DMS114 treated with DMSO at 0.1 percent for 48 hours (cell line): ENCODE measurements around the gene ATF1.

ENCODE experiments used
- DNase-seq: peaks from one replicate; lab custom pipeline; 2025; ENCODE audit not compliant: unreplicated experiment; lab: John Stamatoyannopoulos, UW

ATF1 gene

DNA sequence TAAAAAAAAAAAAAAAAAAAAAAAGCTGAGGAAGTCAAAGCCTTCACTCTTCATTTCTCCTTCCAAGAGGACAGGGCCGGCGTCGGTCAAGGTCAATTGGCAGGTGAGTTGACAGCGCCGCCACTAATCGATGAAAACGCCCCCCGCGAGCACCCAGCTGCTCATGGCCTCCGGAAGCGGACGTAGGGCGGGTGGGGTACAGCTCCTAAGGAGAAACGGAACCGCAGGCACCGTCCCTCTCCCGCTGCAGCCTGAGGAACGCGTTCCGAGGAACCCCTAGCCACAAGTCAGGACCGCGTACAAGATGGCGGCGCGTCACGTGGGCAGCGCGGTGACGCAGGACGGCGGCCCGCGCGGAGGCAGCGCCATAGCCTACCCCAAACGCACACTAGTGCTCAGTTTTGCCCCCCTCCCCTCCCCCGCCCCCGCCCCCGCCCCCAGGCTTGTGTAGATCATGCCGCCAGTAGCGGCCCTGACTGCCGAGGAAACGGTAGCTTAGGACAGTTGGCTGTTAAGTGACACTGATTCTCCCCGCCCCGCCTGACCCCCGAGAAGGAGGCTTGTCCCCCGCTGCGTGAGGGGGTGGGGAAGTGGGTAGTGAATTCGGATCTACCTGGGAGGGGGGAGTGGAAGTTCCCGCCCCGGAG lies at the start of gene ATF1:
Gene ATF1 (plus strand): TSS at position 463 of the 647 bp plus-strand sequence. CDS start 16,045 bp downstream, outside the sequence.
- peak; percentile 88 for DNase-seq

DNA sequence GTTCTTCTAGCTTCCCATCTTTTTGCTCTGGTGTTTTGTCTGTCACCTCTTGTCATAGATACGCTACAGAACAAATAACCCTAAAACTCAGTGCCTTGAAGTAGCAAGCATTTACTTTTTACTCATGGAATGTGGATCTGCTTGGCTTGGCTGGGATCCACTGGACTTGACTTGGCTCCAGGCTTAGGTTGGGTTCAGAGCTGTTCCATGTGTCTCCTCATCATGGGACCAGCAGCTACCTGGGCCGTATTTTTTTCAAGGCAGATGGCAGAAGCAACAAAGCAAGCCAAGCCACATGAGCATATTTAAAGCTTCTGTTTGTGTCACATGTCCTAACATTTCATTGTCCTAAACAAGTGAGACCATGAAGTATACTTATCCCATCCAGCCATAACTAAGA lies 48.7 kb upstream of the ATF1 start:
- no peak for DNase-seq

DNA sequence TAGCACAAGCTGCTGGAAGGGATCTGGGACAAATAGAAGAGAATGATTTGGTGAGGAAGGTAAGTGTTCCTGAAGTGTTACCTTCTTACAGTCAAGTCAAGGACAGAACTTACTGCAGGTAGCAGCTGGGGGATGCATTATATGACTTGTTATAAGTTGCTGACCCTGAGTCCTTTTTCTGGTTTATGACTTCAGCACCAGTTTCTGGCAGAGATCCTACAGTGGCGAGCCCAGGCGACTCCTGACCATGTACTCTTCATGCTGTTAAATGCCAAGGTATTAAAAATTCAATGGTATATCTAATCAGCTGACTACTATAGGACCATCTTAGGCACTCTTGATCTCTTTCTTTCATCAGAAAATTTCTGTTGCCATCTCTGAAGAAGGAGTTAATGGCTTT lies 45.1 kb upstream of the ATF1 start:
- no peak for DNase-seq

DNA sequence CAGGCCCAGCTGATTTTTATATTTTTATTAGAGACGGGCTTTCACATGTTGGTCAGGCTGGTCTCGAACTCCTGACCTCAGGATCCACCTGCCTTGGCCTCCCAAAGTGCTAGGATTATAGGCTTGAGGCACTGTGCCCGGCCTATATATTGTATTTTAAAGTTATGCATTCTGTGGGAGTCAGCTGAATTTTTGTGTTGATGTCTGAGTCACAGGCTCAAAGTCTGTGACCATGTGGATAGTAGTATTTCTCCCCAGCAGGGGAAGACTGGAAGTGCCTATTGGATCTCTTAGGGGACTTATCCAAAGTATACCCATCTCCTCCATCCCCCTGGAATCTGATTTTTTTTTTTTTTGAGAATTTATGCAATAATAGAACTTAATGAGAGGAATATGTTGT lies 43.8 kb upstream of the ATF1 start:
- DNase-seq, result no peak

GRCh38 chr12:50720501-50720900 lies 43.4 kb upstream of the ATF1 start:
- DNase-seq, result no peak

DNA sequence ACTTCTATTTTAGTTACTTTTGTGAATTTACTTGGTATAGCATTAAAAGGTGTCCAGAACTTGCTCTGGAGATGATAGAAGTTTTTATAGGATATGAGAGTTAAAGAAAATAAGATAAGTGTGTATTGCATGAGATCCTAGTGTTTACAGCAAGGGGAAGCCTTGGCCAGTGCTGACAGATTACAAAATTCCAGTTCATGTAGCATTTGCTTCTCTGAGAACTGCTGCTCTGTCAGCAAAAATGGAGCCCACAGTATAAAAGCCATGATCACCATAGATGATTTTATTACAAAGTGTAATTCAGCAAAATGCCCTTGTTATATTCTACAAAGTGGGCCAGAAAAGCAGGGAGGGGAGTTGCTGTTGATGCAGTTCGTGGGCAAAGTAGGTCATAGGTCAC lies 40.0 kb upstream of the ATF1 start:
- no peak for DNase-seq

- DNase-seq, result no peak
These were observed 38.6 kb upstream of the ATF1 start for GRCh38 chr12:50725011-50725942.

DNA sequence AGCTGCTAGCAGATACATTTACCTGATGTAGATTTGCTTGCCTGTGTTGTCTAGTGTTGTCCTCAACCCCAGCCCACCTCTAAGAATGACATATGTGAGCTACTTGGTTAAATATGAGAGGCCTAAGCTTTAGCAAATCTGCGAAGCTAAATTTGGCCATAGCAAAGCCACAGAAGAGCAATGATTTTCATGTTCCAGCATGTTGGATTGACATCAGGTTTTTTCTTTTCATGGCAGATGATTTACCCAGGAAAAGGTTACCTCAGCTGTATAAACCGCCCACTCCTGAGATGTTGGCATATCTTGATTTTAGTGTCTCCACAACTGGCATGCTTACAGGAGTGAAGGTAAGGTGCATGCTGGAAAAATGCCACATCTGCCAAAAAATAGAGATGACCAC lies 36.4 kb upstream of the ATF1 start:
- no peak for DNase-seq

DNA sequence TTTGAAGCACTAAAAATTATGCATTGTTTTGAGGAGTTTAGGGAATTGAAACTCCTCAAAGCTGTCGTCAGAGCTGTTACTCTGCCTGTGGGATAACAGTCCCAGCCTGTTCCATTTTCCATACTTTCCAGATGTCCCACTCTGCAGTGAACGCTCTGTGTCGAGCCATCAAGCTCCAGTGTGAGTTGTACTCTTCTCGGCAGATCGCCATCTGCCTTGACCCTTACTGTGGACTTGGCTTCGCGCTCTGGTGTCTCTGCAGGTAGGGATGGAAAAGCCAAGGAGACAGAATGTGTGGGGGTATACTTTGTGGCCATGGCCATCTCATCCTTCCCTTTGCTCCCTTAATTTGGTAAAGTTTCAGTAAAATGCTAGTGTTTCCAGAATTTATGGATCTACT lies 35.5 kb upstream of the ATF1 start:
- no peak for DNase-seq

GRCh38 chr12:50728841-50729240 lies 35.1 kb upstream of the ATF1 start:
- no peak for DNase-seq

GRCh38 chr12:50732591-50732990 lies 31.3 kb upstream of the ATF1 start:
- no peak for DNase-seq

GRCh38 chr12:50733706-50734105 lies 30.2 kb upstream of the ATF1 start:
- no peak for DNase-seq

GRCh38 chr12:50734409-50735263 lies 29.3 kb upstream of the ATF1 start:
- peak; percentile 31 for DNase-seq

DNA sequence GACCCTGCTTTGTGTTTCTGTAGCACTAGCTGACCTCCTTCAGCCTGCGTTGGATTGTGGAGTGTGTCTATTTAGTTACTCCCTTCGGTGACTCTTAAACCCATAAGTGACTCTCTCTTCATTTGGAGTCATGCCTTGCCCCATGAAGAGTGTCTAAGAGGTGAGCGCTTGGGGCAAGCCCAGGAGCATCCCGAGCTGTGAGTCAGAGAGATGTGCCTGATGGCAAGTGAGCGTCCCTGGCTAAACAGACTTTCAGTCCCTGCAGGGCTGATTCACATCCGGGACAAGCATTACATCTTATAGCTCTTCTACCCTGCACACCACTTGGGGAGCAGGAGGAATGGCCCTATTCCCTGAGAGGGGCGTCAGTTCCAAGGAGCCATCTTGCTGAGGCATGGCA lies 24.3 kb upstream of the ATF1 start:
- DNase-seq, result no peak

GRCh38 chr12:50740307-50740706 lies 23.6 kb upstream of the ATF1 start:
- DNase-seq, result no peak

GRCh38 chr12:50742776-50743175 lies 21.1 kb upstream of the ATF1 start:
- DNase-seq, result no peak

DNA sequence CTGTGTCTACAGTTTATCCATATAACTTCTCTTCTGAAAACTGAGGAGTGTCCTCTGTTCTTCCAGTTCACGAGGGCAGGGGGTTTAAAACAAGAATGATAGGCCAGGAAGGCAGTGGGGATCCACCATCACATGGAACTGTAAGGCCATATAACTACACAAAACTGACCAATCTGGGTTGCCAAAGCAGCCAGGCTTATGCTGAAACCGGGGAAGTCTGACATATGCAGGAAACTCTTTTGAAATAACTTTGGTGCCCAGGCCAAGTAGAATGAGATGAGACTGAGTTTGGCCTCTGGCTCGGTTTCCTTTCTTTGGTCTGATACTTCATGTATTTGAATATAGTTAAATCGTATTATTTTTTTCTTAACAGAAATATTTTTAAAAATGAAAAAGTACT lies 18.0 kb upstream of the ATF1 start:
- DNase-seq, result no peak

GRCh38 chr12:50746431-50746830 lies 17.5 kb upstream of the ATF1 start:
- no peak for DNase-seq

- no peak for DNase-seq
These were observed 16.1 kb upstream of the ATF1 start for GRCh38 chr12:50747817-50748216.

- DNase-seq, result no peak
These were observed 14.4 kb upstream of the ATF1 start for GRCh38 chr12:50749459-50749882.

- no peak for DNase-seq
These were observed 13.5 kb upstream of the ATF1 start for GRCh38 chr12:50750366-50750765.
